Measurements from ENCODE around the gene PLEKHG3.

DNA sequence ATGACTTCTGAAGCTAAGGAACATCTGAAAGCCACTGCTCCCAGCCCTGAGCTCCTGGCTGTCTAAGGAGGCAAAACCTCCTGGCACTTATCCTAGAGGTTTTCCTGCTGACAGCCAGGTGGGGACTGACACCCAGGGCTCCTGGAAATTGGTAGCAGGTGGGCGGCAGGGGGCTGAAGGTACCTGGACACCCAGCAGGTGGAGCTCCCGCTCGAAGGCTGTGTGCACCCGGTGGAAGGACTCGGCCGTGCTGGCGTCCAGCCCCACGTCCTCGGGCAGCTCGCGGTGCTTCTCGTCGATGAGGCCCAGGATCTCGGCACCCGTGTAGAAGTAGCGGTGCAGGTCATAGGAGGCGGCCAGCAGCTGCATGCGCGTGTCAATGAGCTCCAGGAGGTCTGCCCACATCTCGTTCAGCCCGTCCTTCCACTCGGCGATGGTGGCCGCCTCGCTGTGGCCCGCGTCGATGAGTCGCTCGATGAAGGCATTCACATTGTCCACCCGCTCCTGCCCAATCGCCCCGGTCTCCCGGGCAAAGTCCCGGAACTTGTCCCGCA is 68.2 kb downstream of the PLEKHG3 start:
- TF ChIP-seq CTCF (IDR thresholded peaks at IDR 0.05) (no peak), POLR2A (IDR thresholded peaks at IDR 0.05) (no peak), EP300 (IDR thresholded peaks at IDR 0.05) (no peak)
